HepG2 (cell line): ENCODE results near the gene RAMP3. TPM values are rescaled to one million over a fixed set of nuclear protein-coding genes. Genes with fewer than 3 reads are reported as not detected.

Source experiments
- ATAC-seq: fragments of 200-7000 bp; cut with Tn5 transposase; 3 replicates; pipeline ENCODE4 v1.9.1; 2020; ENCODE audit warnings: mild to moderate bottlenecking, moderate library complexity
- BruUV-seq: library from RNA; stranded (reverse); fragments of 400-500 nt; replicated peaks from 2 replicates; lab custom pipeline; 2021; lab: Mats Ljungman, UMichigan
- CTCF ChIA-PET: fragments of 300-600 bp; formaldehyde crosslinking; extraction: SDS; loops from one replicate; lab custom pipeline; 2021; ENCODE audit warnings: low total read pairs, inconsistent platforms, low intra/inter-chr PET ratio; lab: Yijun Ruan, JAX
- POLR2A ChIA-PET: fragments of 350-600 bp; sonication (Branson Sonifier 250); formaldehyde crosslinking; loops from one replicate; lab custom pipeline; 2020; ENCODE audit warnings: antibody characterized with exemption, inconsistent platforms; lab: Yijun Ruan, JAX
- DNase-seq: peaks from one replicate; pipeline ENCODE4 v3.0.0-alpha.2; 2015; ENCODE audit warnings: low spot score
- FAIRE-seq: peaks from 3 replicates; lab custom pipeline; 2011; peaks lifted over from hg19 to GRCh38; lab: Jason Lieb, UNC
- H2AFZ ChIP-seq: one replicate; pipeline ENCODE4 v1.6.1; 2011; ENCODE audit warnings: low read length, inconsistent platforms
- H3K27ac ChIP-seq: fragments of 300-600 bp; 3 replicates; pipeline ENCODE4 v1.8.0; 2011; ENCODE audit warnings: mixed run types, mild to moderate bottlenecking, mixed read lengths, low read length, inconsistent platforms; ENCODE audit not compliant: insufficient read depth; ENCODE audit errors: extremely low read length
- H3K27me3 ChIP-seq, 2 experiments: fragments of 200-600 bp in 1 of 2; 2 replicates in 1 of 2; 3 replicates in 1 of 2; pipeline versions ENCODE4 v1.6.0 to v1.8.0; 2011; ENCODE audit warnings: low read length in 2 of 2, mild to moderate bottlenecking in 2 of 2, moderate library complexity in 2 of 2, inconsistent platforms in 1 of 2; ENCODE audit not compliant: insufficient read depth in 2 of 2, control insufficient read depth in 1 of 2
- H3K36me3 ChIP-seq, 2 experiments: fragments of 200-600 bp in 1 of 2; replicated peaks in 1 of 2; 2 replicates in 1 of 2; 3 replicates in 1 of 2; pipeline versions ENCODE4 v1.5.1 to v1.8.0; 2011; ENCODE audit warnings: low read length in 2 of 2, inconsistent platforms in 1 of 2; ENCODE audit not compliant: insufficient read depth in 2 of 2, control insufficient read depth in 1 of 2
- H3K4me1 ChIP-seq: 2 replicates; pipeline ENCODE4 v1.5.1; 2012; ENCODE audit warnings: low read length, inconsistent platforms; ENCODE audit not compliant: insufficient read depth
- H3K4me2 ChIP-seq: 2 replicates; pipeline ENCODE4 v1.6.0; 2011; ENCODE audit warnings: low read depth, low read length, inconsistent platforms
- H3K4me3 ChIP-seq, 3 experiments: fragments of 200-600 bp in 1 of 3; sonication (generic), shearing (Covaris generic) in 1 of 3; replicated peaks in 1 of 3; 2 replicates each; pipeline ENCODE4 v1.5.1; 2011 to 2016; ENCODE audit warnings: low read length in 3 of 3, inconsistent platforms in 2 of 3, low read depth in 2 of 3, mild to moderate bottlenecking in 2 of 3, control low read depth in 1 of 3, mixed read lengths in 1 of 3; ENCODE audit not compliant: insufficient read depth in 1 of 3
- H3K79me2 ChIP-seq: one replicate; pipeline ENCODE4 v1.6.1; 2011; ENCODE audit warnings: low read length, inconsistent platforms; ENCODE audit not compliant: insufficient read depth
- H3K9ac ChIP-seq: 2 replicates; pipeline ENCODE4 v1.6.0; 2011; ENCODE audit warnings: mild to moderate bottlenecking, low read depth, low read length, inconsistent platforms; ENCODE audit not compliant: insufficient read depth
- H3K9me3 ChIP-seq: 2 replicates; pipeline ENCODE4 v1.5.1; 2012; ENCODE audit warnings: mild to moderate bottlenecking, low read length
- H4K20me1 ChIP-seq: 2 replicates; pipeline ENCODE4 v1.6.0; 2011; ENCODE audit warnings: inconsistent platforms, mild to moderate bottlenecking, low read length, moderate library complexity; ENCODE audit not compliant: insufficient read depth
- AGO2 ChIP-seq: fragments of 200-400 bp; formaldehyde crosslinking; optimal IDR thresholded peaks from 2 replicates; pipeline ENCODE3; 2017; ENCODE audit warnings: mild to moderate bottlenecking, low read depth, low read length, moderate library complexity
- ARID2 ChIP-seq: sonication (generic); formaldehyde crosslinking; IDR thresholded peaks from 2 replicates; pipeline ENCODE4 v1.8.1; 2022; ENCODE audit warnings: mild to moderate bottlenecking, missing genetic modification reagents, borderline replicate concordance
- CBX5 ChIP-seq: sonication (generic); formaldehyde crosslinking; IDR thresholded peaks from 2 replicates; pipeline ENCODE4 v1.4.0; 2020; ENCODE audit warnings: missing genetic modification reagents, borderline replicate concordance
- HMG20A ChIP-seq: IDR thresholded peaks from 2 replicates; pipeline ENCODE4 v1.6.1; 2016; ENCODE audit warnings: borderline replicate concordance
- NFATC3 ChIP-seq: sonication (generic); formaldehyde crosslinking; IDR thresholded peaks from 2 replicates; pipeline ENCODE4 v1.5.1; 2020; ENCODE audit warnings: mild to moderate bottlenecking, missing genetic modification reagents
- NONO ChIP-seq, 2 experiments: fragments of 450-650 bp in 1 of 2; sonication (generic) in 1 of 2; formaldehyde crosslinking in 1 of 2; IDR thresholded peaks in 1 of 2; conservative IDR thresholded peaks in 1 of 2; 2 replicates each; pipeline versions ENCODE4 v1.6.1 to v1.8.0; 2017 to 2022; ENCODE audit warnings: mild to moderate bottlenecking in 1 of 2, missing genetic modification reagents in 1 of 2, moderate library complexity in 1 of 2
- PHF5A ChIP-seq: IDR thresholded peaks from one replicate; pipeline ENCODE4 v1.6.1; 2018; ENCODE audit warnings: low read depth, missing genetic modification reagents; ENCODE audit not compliant: unreplicated experiment
- SRSF9 ChIP-seq: fragments of 200-400 bp; formaldehyde crosslinking; IDR thresholded peaks from 2 replicates; pipeline ENCODE4 v1.6.1; 2018; ENCODE audit warnings: borderline replicate concordance, mild to moderate bottlenecking, low read depth, low read length; ENCODE audit not compliant: insufficient read depth, poor library complexity, severe bottlenecking
- TRAFD1 ChIP-seq: sonication (generic); formaldehyde crosslinking; IDR thresholded peaks from 2 replicates; pipeline ENCODE4 v1.5.1; 2020; ENCODE audit warnings: missing genetic modification reagents, mild to moderate bottlenecking, borderline replicate concordance
- ZBED4 ChIP-seq: sonication (generic); formaldehyde crosslinking; IDR thresholded peaks from 2 replicates; pipeline ENCODE4 v1.4.0; 2020; ENCODE audit warnings: missing genetic modification reagents, borderline replicate concordance
- ZNF207 ChIP-seq: fragments of 450-650 bp; IDR thresholded peaks from 2 replicates; pipeline ENCODE4 v1.6.1; 2016; ENCODE audit warnings: antibody characterized with exemption, borderline replicate concordance
- ZNF720 ChIP-seq: sonication (generic); formaldehyde crosslinking; IDR thresholded peaks from 2 replicates; pipeline ENCODE4 v1.4.0; 2020; ENCODE audit warnings: missing genetic modification reagents
- ZNF816 ChIP-seq: sonication (generic); formaldehyde crosslinking; IDR thresholded peaks from 2 replicates; pipeline ENCODE4 v1.8.0; 2022; ENCODE audit warnings: missing genetic modification reagents, mild to moderate bottlenecking, borderline replicate concordance
- WGBS: methylation state at CpG from one replicate; pipeline ENCODE4 v1.1.6; 2017; ENCODE audit warnings: low lambda C conversion rate; 5-methylcytosine and 5-hydroxymethylcytosine counted together
- in situ Hi-C: cut with HindIII; loops from 2 replicates; pipeline ENCODE4 v1.10.0; 2017; ENCODE audit warnings: low pct_unique_long_range_greater_than_20kb; ENCODE audit not compliant: extremely low pct_ligation_motif_present
- intact Hi-C: fragments of 100-400 bp; cut with micrococcal nuclease; formaldehyde crosslinking; loops from one replicate; pipeline ENCODE4 v1.10.0; 2022; ENCODE audit not compliant: unreplicated experiment
- polyA plus RNA-seq, 8 experiments: library from polyadenylated mRNA; depleted of rRNA in 3 of 8; stranded (reverse) in 7 of 8; unstranded in 1 of 8; fragments of >200 nt; fragmentation: Illumina TruSeq in 4 of 8; extraction: Trizol in 4 of 8; gene quantifications; 2 replicates each; pipeline versions ENCODE4 v1.2.1 to v1.2.3, GENCODE V29; 2011 to 2016; ENCODE audit warnings: low read depth in 4 of 8, missing spikeins in 1 of 8, mixed read lengths in 1 of 8; ENCODE audit not compliant: insufficient read depth in 1 of 8
- total RNA-seq, 5 experiments: library from RNA; depleted of rRNA; stranded (reverse); fragments of >200 nt; fragmentation: Illumina TruSeq; extraction: Trizol; gene quantifications; 2 replicates each; pipeline ENCODE4 v1.2.3, GENCODE V29; 2016; ENCODE audit warnings: low read depth in 1 of 5
- TF ChIP-seq, protein P1 (sequence below): sonication (generic); formaldehyde crosslinking; IDR thresholded peaks from 2 replicates; pipeline ENCODE4 v1.8.0; 2022; ENCODE audit warnings: missing genetic modification reagents, low read depth, mild to moderate bottlenecking, borderline replicate concordance
- TF ChIP-seq, protein P2 (sequence below): sonication (generic); formaldehyde crosslinking; IDR thresholded peaks from 2 replicates; pipeline ENCODE4 v1.5.0; 2020; ENCODE audit warnings: missing genetic modification reagents

Gene RAMP3
- total and polyA plus RNA-seq, 2 of the 13 experiments (the other 11 are each of a cell fraction or from before 2014, with no cell fraction given): not detected

GRCh38 chr7:45202625-45203024, 45.0 kb downstream of the RAMP3 start (continued):
- TF ChIP-seq ZBED4 (CRISPR knock-in tag): no peak
- no peak for TF ChIP-seq CBX5 (CRISPR knock-in tag)
- no peak for TF ChIP-seq PHF5A (CRISPR knock-in tag)
- no peak for TF ChIP-seq NFATC3 (CRISPR knock-in tag)
- no peak for TF ChIP-seq ZNF207

DNA sequence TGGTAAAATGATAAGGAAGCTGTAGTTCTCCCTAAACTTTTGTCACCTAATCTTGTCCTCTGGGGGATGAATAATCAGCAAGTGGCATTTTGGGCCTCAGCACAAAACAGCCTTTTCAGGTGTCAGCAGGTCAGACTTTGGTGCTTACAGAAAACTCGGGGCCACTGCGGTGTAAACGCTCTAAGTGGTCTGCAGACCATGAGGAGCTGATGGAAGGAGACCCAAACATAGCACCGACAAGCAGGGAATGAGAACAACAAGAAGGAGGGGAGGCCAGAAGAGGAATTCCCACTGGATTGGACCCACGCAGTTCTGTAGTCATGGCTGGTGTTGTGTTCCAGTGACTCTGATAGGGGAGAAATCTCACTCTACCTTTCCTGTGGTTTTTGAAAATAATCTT, 45.4 kb downstream of the RAMP3 start:
- H3K9ac ChIP-seq: no peak overlapping the region
- H3K36me3 ChIP-seq: no peaks in the 10 kb centered on the region
- no peak for DNase-seq
- H3K4me1 ChIP-seq: no peaks in the 10 kb centered on the region
- ChIA-PET POLR2A (no interaction called here), CTCF (no interaction called here)
- H3K27me3 ChIP-seq: peaks cover 4 to 18% of the 10 kb centered on the region in 2 experiments; a peak in 3 of 5 replicates
- no peak overlapping the region for H2AFZ ChIP-seq
- no TSS peak for BruUV-seq
- H3K4me3 ChIP-seq: no peak overlapping the region
- no peak for FAIRE-seq
- intact Hi-C loops (no loop called here), in situ Hi-C loops (no loop called here)
- no peaks in the 10 kb centered on the region for H4K20me1 ChIP-seq
- H3K9me3 ChIP-seq: no peaks in the 10 kb centered on the region
- WGBS: 16% methylated on average over 5 of the region's 5 CpGs
- no peak for ATAC-seq
- H3K4me2 ChIP-seq: no peak overlapping the region
- no peak overlapping the region for H3K27ac ChIP-seq
- no peaks in the 10 kb centered on the region for H3K79me2 ChIP-seq
- TF ChIP-seq, protein P1, sequence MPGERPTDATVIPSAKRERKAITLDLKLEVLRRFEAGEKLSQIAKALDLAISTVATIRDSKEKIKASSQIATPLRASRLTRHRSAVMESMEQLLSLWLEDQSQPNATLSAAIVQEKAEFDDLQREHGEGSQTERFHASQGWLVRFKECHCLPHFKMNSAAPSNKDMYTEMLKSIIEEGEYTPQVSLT (CRISPR knock-in tag): no peak
- TF ChIP-seq SRSF9: no peak
- TF ChIP-seq TRAFD1: no peak
- TF ChIP-seq ARID2 (CRISPR knock-in tag): no peak
- TF ChIP-seq ZNF816 (CRISPR knock-in tag): no peak
- TF ChIP-seq AGO2: no peak
- TF ChIP-seq ZNF720 (CRISPR knock-in tag): no peak
- TF ChIP-seq NONO (IDR thresholded peaks at IDR 0.05): no peak
- TF ChIP-seq NONO (CRISPR knock-in tag; conservative IDR thresholded peaks at IDR 0.05): no peak
- TF ChIP-seq HMG20A (CRISPR knock-in tag): no peak
- TF ChIP-seq, protein P2, sequence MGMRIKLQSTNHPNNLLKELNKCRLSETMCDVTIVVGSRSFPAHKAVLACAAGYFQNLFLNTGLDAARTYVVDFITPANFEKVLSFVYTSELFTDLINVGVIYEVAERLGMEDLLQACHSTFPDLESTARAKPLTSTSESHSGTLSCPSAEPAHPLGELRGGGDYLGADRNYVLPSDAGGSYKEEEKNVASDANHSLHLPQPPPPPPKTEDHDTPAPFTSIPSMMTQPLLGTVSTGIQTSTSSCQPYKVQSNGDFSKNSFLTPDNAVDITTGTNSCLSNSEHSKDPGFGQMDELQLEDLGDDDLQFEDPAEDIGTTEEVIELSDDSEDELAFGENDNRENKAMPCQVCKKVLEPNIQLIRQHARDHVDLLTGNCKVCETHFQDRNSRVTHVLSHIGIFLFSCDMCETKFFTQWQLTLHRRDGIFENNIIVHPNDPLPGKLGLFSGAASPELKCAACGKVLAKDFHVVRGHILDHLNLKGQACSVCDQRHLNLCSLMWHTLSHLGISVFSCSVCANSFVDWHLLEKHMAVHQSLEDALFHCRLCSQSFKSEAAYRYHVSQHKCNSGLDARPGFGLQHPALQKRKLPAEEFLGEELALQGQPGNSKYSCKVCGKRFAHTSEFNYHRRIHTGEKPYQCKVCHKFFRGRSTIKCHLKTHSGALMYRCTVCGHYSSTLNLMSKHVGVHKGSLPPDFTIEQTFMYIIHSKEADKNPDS (CRISPR knock-in tag): no peak
